Stimulated activated CD8-positive, alpha-beta memory T cell treated with anti-CD3 and anti-CD28 coated beads, Interleukin-12 subunit alpha, Interleukin-12 subunit beta, amount 100 ng/mL, for 1 hour (primary cell): ENCODE results near the gene TDRD5.
"Not testable (repeated sequence)": the region's sequence is repeated elsewhere in the genome, so short reads cannot be mapped to it uniquely, and the experiment has no call there.

Source experiments
- DNase-seq: peaks from one replicate; pipeline ENCODE4 v3.0.0-alpha.2; 2020; ENCODE audit warnings: low read depth

The TDRD5 gene

GRCh38 chr1:179598631-179599030, 7.0 kb downstream of the TDRD5 start:
- DNase-seq, result no peak

DNA sequence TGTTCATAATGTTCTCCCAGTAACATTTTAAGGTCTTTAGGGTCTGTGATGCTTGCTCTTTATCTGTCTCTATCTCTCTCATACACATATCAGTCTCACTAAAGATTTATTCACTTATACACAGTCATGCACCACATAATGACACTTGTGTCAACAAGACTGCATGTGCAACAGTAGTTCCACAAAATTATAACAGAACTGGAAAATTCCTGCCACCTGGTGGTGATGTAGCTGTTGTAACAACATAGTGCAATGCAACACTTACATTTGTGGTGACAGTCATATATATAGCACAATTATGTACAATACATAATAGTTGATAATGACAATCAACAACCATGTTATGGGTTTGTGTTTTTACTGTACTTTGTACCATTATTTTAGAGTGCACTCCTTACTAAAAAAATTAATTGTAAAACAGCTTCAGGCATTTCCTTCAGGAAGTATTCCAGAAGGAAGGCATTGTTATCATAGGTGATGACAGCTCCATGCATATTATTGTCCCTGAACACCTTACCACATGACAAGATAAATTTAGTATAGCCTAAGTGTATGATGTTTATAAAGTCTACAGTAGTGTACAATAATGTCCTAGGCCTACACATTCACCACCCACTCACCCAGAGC, 8.1 kb downstream of the TDRD5 start:
- DNase-seq, result no peak

- no peak for DNase-seq
Observed at GRCh38 chr1:179601093-179601492, 9.5 kb downstream of the TDRD5 start.

DNA sequence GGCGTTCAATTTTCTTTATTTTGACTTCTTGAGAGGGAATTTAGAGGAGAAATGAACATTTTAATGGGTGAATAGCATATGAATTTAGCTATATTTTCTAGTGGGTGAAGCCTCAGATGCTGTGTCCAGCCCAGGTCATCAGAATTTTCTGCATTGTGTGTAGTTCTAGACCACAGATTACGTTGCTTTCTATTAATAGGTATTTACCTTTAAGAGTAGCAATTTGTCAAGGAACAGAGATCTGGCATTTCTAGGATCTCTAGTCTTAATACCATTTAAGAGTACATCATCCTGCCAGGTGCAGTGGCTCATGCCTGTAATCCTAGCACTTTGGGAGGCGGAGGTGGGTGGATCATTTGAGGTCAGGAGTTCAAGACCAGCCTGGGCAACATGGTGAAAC, 20.7 kb downstream of the TDRD5 start:
- no peak for DNase-seq

- no peak for DNase-seq
Observed at GRCh38 chr1:179630719-179631118, 39.1 kb downstream of the TDRD5 start.

DNA sequence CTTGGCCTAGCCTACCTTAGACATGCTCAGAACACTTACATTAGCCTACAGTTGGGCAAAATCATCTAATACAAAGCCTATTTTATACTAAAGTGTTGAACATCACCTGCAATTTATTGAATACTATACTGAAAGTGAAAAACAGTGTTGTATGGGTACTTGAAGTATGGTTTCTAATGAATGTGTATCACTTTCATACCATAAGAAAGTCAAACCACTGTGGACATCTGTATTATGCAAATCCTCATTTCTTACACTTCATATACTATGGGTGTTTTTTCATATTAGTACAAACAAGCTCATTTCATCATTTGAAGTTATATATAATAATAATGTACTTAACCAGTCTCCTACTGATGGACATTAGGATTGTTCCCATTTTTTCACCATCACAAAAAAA, 41.2 kb downstream of the TDRD5 start:
- DNase-seq, result no peak

GRCh38 chr1:179637211-179637860, 45.7 kb downstream of the TDRD5 start:
- no peak for DNase-seq

DNA sequence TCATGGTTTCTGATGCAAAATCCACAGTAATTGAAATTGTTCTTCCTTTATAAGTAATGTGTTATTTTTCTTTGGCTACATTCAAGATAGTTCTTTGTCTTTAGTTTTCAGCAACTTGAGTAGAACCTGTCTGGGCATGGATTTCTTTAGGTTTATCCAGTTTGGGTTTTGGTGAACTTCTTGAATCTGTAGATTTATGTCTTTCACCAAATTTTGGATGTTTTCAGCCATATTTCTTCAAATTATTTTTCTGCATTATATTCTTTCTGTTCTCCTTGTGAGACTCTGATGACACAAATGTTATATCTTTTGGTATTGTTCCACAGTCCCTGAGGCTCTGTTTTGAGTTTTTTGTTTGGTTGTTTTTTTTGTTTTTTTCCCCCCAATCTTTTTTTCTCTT, 69.4 kb downstream of the TDRD5 start:
- no peak for DNase-seq

- DNase-seq, result no peak
Observed at GRCh38 chr1:179663810-179664209, 72.2 kb downstream of the TDRD5 start.

- no peak for DNase-seq
Observed at GRCh38 chr1:179677882-179678281, 86.2 kb downstream of the TDRD5 start.

GRCh38 chr1:179694530-179694929, 102.9 kb downstream of the TDRD5 start:
- DNase-seq, result not testable (repeated sequence)

DNA sequence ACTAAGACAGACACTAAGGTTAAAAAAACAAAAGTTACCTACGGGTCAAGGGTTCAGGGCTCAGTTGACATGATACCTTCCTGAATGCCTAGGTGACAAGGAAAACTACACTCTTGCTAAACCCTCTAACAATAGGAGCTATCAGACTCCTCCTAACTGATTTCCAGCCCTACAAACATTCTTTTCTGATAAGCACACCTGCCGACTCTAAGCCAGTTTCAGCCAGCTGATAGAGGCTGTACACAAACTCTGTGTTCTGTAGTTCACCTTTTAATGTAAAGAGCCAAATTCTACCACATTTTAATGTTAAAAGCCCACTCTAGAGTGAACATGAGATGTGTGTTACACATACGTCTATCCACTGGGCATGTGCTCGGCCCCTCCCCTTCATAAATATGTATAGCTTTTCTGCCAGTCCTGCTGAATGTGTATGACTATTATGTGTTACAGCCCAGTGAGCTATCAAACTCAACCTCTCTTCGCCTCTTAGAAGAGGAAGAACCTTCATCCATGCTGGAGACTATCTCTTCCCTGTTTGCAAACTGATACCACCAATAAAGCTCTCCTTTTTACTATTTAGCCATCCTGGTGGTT, 111.4 kb downstream of the TDRD5 start:
- DNase-seq, result no peak

- peak; percentile 33 for DNase-seq
Observed at GRCh38 chr1:179706339-179706941, 114.8 kb downstream of the TDRD5 start.

GRCh38 chr1:179707406-179707805, 115.8 kb downstream of the TDRD5 start:
- no peak for DNase-seq

DNA sequence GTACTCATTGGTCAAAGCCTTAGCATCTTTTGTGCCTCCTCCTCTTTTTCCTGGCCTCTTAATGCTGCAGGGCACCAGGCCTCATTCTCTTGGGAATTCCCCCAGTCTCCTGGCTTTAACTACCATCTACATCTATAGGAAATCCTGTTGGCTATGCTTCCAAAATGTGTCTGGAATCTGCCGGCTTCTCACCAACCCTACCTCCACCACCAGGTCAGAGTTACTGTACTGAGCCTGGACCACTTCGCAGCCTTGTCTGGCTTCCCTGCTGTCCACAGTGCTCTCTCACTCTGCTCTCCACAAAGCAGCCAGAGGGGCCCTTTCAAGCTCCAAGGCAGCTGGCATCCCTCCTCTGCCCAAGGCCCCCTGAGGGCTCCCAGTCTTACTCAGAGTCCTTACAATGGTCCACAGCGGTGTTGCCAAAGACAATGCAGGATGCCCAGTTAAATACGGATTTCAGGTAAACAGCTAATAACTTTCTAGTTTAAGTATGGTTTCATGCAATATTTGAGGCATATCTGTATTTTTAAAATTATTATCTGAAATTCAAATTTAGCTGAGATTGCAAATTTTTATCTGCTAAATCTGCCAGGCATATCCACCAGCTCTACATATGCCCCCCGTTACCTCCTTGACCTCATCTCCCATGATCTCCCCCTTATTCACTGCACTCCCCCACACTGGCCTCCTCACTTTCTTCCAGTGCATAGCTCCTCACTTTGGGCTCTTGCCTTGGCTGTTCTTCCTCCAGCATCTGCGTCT, 117.0 kb downstream of the TDRD5 start:
- DNase-seq, result no peak

DNA sequence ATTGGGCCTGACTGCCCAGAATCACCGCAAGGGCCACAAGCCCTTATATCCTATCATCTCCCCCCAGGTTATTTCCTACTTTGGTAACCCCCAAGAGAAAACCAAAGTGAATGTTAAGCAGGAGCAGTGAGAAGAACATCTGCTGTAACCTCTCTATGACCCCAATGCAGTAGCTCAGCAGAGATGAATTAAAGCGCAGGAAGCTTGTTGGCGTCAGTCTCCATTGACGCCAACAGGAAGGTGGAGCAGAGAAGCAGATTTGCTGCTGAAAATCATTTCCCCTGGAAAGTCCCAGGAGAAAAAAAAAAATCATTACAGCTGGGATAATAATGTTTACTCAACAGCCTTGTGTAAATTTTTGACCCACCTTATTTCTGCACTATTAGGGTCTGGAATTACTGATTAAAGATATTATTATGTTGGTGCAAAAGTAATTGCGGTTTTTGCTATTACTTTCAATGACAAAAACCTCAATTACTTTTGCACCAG, 118.3 kb downstream of the TDRD5 start:
- no peak for DNase-seq

- no peak for DNase-seq
Observed at GRCh38 chr1:179714159-179714558, 122.5 kb downstream of the TDRD5 start.

DNA sequence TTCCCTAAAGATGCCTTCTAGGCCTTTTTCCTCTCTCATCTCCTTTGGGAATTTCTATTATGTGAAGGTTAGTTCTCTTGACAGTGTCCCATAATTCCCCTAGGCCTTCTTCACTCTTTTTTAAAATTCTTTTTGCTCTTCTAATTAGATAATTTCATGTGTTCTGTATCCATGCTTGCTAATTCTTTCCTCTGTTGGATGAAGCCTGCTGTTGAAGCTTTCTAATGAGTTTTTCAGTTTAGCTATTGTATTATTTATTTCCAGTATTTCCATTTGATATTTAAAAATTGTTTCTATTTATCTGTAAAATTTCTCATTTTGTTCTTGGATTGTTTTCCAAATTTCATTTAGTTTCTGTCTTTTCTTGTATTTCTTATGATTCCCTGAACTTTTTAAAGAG, 123.0 kb downstream of the TDRD5 start:
- DNase-seq, result no peak

- DNase-seq, result no peak
Observed at GRCh38 chr1:179719272-179719671, 127.6 kb downstream of the TDRD5 start.

GRCh38 chr1:179728271-179728670, 136.6 kb downstream of the TDRD5 start:
- no peak for DNase-seq

DNA sequence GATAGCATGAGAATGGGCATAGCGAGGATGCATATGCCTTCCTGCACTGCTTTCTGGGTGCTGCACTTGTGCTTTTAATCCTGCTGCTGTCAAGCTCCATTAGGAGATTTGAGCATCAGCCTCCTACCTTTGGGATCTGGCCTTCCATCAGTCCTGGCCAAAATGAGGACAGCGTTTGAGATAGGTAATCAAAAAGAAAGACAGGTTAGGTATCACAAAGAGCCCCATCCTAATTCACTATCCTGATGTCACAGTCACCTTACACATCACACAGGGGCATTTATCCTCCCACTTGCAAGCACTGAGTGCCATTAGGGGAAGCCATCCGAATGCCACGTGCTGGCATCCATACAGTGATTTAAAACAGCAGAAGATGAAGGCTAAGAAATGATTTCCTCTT, 138.2 kb downstream of the TDRD5 start:
- DNase-seq, result no peak

- no peak for DNase-seq
Observed at GRCh38 chr1:179731643-179732042, 140.0 kb downstream of the TDRD5 start.
